Testis (tissue), 2 donors: ENCODE data around the gene MED7.

Experiments
- CTCF ChIP-seq, 3 experiments: fragments of 450-650 bp in 2 of 3; fragments of 200-600 bp in 1 of 3; sonication (generic) in 1 of 3; IDR thresholded peaks; one replicate each; pipeline ENCODE4 v1.5.1; 2016 to 2019; ENCODE audit warnings: antibody characterized with exemption in 3 of 3, mild to moderate bottlenecking in 2 of 3, moderate library complexity in 1 of 3
- POLR2A ChIP-seq: fragments of 450-650 bp; IDR thresholded peaks from one replicate; pipeline ENCODE4 v1.6.1; 2017; ENCODE audit warnings: antibody characterized with exemption, mild to moderate bottlenecking, moderate library complexity

- TF ChIP-seq CTCF (IDR thresholded peaks at IDR 0.05) (no peak), POLR2A (no peak)
These were observed 45.6 kb upstream of the MED7 start for GRCh38 chr5:157188270-157188669.
